ENCODE data around the gene HDAC4. TPM values are rescaled to one million over a fixed set of nuclear protein-coding genes. Genes with fewer than 3 reads are reported as not detected.

HDAC4 gene
- total RNA-seq, 2 experiments from 2014 or later = 64.8 to 67.4 TPM

- Mint-ChIP-seq H3K9me3 (peaks cover 43% of the 10 kb centered on the region), H3K4me1 (peaks cover 12% of the 10 kb centered on the region), H3K4me3 (no peak overlapping the region), H3K27ac (no peak overlapping the region), H3K27me3 (no peaks in the 10 kb centered on the region), H3K36me3 (ENCODE audit: low read depth) (peaks cover 74% of the 10 kb centered on the region)
- ChIA-PET CTCF (no interaction called here), POLR2A (interaction anchor here (2.2 kb wide), 1 partner anchor 9 kb away, joined by 6 read pairs; no protein-coding TSS in a partner anchor)
- DNase-seq = no peak
Measured at GRCh38 chr2:239171643-239172042, 229.2 kb downstream of the HDAC4 start.

GRCh38 chr2:239169311-239170048 is 231.3 kb downstream of the HDAC4 start:
- POLR2A ChIA-PET = no interaction called here
- H3K27ac Mint-ChIP-seq = no peak overlapping the region
- peaks cover 33% of the 10 kb centered on the region for H3K9me3 Mint-ChIP-seq
- peaks cover 62% of the 10 kb centered on the region for H3K36me3 Mint-ChIP-seq (ENCODE audit: low read depth)
- DNase-seq = no peak
- CTCF ChIA-PET = no interaction called here
- no peak overlapping the region for H3K4me3 Mint-ChIP-seq
- peaks cover 25% of the 10 kb centered on the region for H3K4me1 Mint-ChIP-seq
- H3K27me3 Mint-ChIP-seq = no peaks in the 10 kb centered on the region

DNA sequence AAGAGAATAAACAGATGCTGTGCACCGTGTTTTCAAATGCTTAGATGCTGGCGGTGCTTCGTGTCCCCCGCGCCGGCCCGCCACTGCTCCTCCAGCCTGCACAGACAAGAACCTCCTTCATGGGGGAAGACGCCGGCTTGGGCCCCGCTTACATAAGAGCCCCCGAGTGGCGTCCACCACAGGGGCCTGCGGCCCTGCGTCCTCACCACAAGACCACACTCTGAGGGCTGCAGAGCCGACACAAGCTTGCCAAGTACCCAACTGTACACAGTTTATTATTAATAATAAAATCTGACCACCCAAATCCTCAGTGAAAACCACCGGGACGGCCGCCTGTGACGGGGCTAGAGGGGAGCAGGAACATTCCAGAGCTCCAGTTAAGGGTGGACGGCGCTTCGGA is 232.2 kb downstream of the HDAC4 start:
- Mint-ChIP-seq H3K27ac (no peak overlapping the region), H3K4me1 (peaks cover 30% of the 10 kb centered on the region), H3K27me3 (no peaks in the 10 kb centered on the region), H3K4me3 (no peak overlapping the region), H3K9me3 (peaks cover 27% of the 10 kb centered on the region), H3K36me3 (ENCODE audit: low read depth) (peaks cover 60% of the 10 kb centered on the region)
- ChIA-PET POLR2A (no interaction called here), CTCF (no interaction called here)
- no peak for DNase-seq

- Mint-ChIP-seq H3K4me3 (no peak overlapping the region), H3K4me1 (peaks cover 27% of the 10 kb centered on the region), H3K27ac (no peak overlapping the region), H3K27me3 (no peaks in the 10 kb centered on the region), H3K36me3 (ENCODE audit: low read depth) (peaks cover 59% of the 10 kb centered on the region), H3K9me3 (peaks cover 22% of the 10 kb centered on the region)
- ChIA-PET POLR2A (no interaction called here), CTCF (no interaction called here)
- DNase-seq = no peak
Measured at GRCh38 chr2:239167766-239168444, 232.9 kb downstream of the HDAC4 start.

DNA sequence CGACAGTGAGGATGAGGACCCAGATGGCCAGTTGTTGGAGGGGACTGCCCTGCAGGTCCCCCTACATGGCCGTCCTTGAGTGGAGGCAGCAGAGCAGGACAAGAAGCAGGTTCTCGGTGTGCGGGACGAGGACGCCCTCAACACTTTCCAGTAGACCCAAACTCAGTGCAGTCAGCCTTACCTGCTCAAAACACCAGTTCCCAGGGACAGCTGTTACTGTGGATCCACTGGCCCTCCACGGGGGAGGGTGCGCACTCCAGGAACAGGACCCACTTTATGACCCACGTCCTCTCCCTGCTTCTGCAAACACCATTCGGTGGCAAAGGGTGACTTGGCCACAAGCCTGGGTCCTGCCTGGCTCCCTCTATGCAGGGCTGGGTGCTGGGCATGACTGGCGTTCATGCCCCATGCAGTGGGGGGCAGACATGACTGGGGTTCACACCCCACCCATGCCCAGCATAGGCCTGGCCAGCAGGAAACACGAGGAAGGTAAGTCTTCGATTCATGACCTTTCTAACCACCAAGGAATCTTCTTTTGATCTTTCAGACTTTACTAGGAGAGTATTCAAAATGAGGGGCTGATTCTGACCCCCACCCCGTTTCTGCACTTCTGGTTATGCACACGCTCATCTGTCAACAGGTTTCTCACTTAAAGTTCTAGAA is 233.7 kb downstream of the HDAC4 start:
- Mint-ChIP-seq H3K4me3 (no peak overlapping the region), H3K27me3 (no peaks in the 10 kb centered on the region), H3K4me1 (peaks cover 24% of the 10 kb centered on the region), H3K27ac (no peak overlapping the region), H3K36me3 (ENCODE audit: low read depth) (peaks cover 60% of the 10 kb centered on the region), H3K9me3 (peaks cover 16% of the 10 kb centered on the region)
- CTCF ChIA-PET = no interaction called here
- POLR2A ChIA-PET = no interaction called here
- DNase-seq = no peak

- no peaks in the 10 kb centered on the region for H3K27me3 Mint-ChIP-seq
- peaks cover 63% of the 10 kb centered on the region for H3K36me3 Mint-ChIP-seq (ENCODE audit: low read depth)
- no peak overlapping the region for H3K4me3 Mint-ChIP-seq
- no peak overlapping the region for H3K27ac Mint-ChIP-seq
- DNase-seq = no peak
- peaks cover 11% of the 10 kb centered on the region for H3K9me3 Mint-ChIP-seq
- H3K4me1 Mint-ChIP-seq = peaks cover 24% of the 10 kb centered on the region
- CTCF ChIA-PET = no interaction called here
- POLR2A ChIA-PET = no interaction called here
Measured at GRCh38 chr2:239166201-239166834, 234.5 kb downstream of the HDAC4 start.

DNA sequence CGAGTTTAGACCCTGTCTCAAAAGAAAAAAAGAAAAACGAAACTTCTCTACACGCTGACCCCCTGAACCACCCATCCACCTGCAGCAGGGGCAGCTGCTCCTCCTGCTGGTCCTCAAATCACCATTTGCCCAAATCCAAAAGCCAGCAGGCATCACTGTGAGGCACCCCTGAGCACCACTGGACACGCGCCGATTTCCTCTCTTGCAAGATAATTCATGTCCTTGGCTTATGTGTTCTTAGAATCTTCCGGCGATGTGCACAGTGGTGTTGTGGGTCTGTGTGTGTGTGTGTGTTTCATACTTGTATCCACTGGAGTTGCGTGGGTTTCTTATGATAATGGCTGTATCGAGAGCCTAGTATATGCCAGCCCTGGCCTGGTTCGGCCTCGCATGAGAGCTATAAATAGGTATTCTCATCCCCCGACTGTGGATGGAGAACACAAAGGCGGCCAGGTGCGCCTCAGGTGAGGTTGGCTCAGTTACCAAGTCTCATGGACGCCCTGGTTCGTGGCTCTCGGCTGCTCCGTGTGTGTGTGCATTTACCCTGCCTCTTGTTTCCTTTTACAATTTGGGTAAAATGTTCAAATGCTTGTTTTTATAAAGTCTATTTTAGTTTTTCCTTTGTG is 235.5 kb downstream of the HDAC4 start:
- H3K4me1 Mint-ChIP-seq = peaks cover 28% of the 10 kb centered on the region
- peaks cover 63% of the 10 kb centered on the region for H3K36me3 Mint-ChIP-seq (ENCODE audit: low read depth)
- H3K27ac Mint-ChIP-seq = no peak overlapping the region
- CTCF ChIA-PET = no interaction called here
- no peak for DNase-seq
- POLR2A ChIA-PET = no interaction called here
- H3K9me3 Mint-ChIP-seq = peaks cover under 1% of the 10 kb centered on the region
- H3K27me3 Mint-ChIP-seq = no peaks in the 10 kb centered on the region
- H3K4me3 Mint-ChIP-seq = no peak overlapping the region

DNA sequence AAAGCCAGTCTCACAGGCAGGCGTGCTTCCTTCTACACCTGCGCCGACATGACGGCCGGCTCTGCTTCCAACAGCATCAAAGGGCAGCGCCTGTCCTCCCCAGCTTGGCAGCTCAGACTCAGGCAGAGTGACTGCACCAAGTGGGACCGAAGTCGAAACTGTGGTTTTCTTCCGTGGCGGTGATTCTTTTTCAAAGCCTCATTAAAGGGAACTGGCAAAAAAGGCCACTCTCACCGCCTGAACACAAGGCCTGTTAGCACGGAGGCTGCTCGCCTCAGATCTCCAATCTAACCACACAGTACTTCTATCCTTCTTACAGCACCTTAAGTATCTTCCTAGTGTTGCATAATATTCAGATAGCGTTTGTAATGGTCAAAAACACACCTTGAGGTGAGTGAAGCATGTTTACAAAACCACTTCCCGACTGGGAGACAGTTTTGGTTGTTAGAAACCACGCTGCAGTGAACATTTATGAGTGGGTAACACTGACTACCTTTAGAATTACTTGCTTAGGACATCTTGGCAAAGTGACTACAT is 236.4 kb downstream of the HDAC4 start:
- Mint-ChIP-seq H3K27ac (peak overlapping the region; percentile 60), H3K27me3 (no peaks in the 10 kb centered on the region)
- CTCF ChIA-PET = no interaction called here

DNA sequence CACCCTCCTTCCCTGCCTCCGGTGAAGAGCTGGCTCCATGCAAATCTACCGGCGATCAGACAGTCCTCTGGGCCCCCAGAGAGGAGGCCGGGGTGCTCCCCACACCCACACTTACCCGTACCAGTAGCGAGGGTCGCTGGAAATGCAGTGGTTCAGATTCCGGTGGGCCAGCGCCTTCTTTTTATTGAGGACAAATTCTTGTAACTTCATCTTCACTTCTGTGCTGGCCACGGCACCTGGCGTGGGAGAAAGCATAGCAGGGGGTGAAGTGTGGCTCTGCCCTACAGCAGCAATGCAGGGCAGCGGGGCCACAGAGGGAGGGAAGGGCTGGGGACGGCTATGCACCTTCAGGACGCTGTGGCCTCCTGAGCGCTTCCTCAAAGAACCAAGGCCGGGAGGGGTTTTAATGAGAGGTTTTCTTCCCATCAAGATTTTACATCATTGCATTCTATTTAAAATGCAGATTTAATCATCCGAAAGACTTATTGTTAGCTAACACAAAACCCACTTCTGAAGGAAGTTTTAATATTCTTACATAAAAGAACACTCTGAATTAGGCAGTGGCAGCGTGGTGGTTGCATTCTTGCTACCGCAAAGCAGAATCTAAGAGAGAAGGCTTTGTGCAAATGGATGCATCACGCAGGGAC is 237.0 kb downstream of the HDAC4 start:
- Mint-ChIP-seq H3K27me3 (no peaks in the 10 kb centered on the region), H3K9me3 (no peaks in the 10 kb centered on the region), H3K4me1 (peaks cover 28% of the 10 kb centered on the region), H3K4me3 (no peak overlapping the region), H3K36me3 (ENCODE audit: low read depth) (peaks cover 64% of the 10 kb centered on the region), H3K27ac (peak overlapping the region; percentile 60)
- CTCF ChIA-PET = no interaction called here
- no peak for DNase-seq
- POLR2A ChIA-PET = interaction anchor here (1.6 kb wide), 1 partner anchor 8 kb away, joined by 6 read pairs; no protein-coding TSS in a partner anchor

More for the DNA sequence above, 236.4 kb downstream of the HDAC4 start:
- Mint-ChIP-seq H3K4me1 (peaks cover 28% of the 10 kb centered on the region), H3K36me3 (ENCODE audit: low read depth) (peaks cover 65% of the 10 kb centered on the region), H3K4me3 (no peak overlapping the region), H3K9me3 (no peaks in the 10 kb centered on the region)
- POLR2A ChIA-PET = no interaction called here
- peak; percentile 44 for DNase-seq

DNA sequence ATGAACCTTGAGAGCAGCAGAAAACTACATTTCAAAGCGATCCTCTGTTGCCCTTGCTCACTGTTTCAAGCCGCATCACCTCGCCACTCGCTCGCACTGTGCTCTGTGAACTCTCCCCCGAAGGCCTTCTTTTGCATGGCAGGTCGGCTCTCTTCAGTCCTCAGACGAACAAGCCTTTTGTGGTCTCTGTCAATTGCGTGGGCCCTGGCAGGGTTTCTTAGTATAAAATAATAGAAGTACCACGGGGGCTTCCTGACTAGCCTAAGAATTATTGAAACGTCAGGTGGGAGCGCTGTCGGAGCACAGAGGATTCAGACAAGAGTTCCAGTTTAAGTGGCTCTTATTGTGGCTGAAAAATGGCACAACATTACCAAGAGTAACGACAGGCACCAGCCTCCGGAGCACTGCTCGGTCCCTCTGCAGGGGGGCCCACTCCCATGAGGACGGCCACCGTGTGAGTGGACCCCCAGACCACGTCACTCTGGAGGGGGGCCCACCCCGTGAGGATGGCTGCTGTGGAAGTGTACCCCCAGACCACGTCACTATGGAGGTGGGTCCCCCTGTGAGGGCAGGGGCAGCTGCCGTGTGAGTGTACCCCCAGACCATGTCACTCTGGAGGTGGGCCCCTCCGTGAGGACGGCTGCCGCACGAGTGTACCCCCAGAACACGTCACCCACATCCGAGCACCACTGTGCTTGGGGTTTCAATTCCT is 237.7 kb downstream of the HDAC4 start:
- peaks cover 65% of the 10 kb centered on the region for H3K36me3 Mint-ChIP-seq (ENCODE audit: low read depth)
- ChIA-PET POLR2A (interaction anchor here (1.6 kb wide), 1 partner anchor 9 kb away, joined by 6 read pairs; no protein-coding TSS in a partner anchor), CTCF (no interaction called here)
- no peak overlapping the region for H3K27ac Mint-ChIP-seq
- H3K4me3 Mint-ChIP-seq = no peak overlapping the region
- peaks cover 28% of the 10 kb centered on the region for H3K4me1 Mint-ChIP-seq
- no peaks in the 10 kb centered on the region for H3K9me3 Mint-ChIP-seq
- H3K27me3 Mint-ChIP-seq = no peaks in the 10 kb centered on the region
- DNase-seq = no peak

DNA sequence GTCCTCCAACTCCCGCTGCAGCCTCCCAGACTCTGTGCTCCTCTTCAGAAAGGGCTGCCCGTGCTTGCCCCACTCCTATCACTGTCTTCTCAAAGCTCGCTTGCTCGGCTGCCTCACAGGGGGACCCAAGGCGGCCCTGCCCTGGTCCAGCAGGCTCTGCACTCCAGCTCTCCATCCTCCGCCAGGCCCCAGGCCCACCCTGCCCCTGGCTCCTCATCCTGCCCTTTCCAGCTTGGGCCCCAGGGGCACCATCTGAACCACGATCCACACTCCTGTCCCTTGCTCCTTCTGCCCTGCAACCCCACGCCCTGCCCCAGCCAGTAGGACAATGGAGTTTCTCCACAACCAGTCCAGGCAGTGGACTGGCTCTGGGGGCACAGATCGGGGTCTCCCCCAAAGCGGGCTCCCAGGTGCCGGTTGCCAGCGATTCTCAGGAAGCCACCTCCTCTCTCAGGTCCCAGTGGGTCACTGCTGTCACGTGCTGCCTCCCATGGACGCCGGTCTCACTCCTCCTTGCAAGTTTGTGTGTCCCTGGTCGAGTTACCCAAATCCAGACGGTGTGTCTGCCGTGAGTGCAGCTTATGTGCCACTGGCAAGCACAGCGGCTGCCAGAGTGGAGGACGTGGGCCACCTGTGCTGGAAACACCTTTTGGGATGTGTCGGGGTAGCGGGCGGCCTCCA is 238.5 kb downstream of the HDAC4 start:
- ChIA-PET POLR2A (interaction anchor here (1.6 kb wide), 1 partner anchor 9 kb away, joined by 6 read pairs; no protein-coding TSS in a partner anchor), CTCF (no interaction called here)
- Mint-ChIP-seq H3K4me1 (peaks cover 28% of the 10 kb centered on the region), H3K27me3 (no peaks in the 10 kb centered on the region), H3K4me3 (no peak overlapping the region), H3K27ac (no peak overlapping the region), H3K9me3 (no peaks in the 10 kb centered on the region), H3K36me3 (ENCODE audit: low read depth) (peaks cover 63% of the 10 kb centered on the region)
- no peak for DNase-seq
